ENCODE measurements around the gene SLC17A3. TPM values are rescaled to one million over a fixed set of nuclear protein-coding genes. Genes with fewer than 3 reads are reported as not detected.

SLC17A3 gene
- total RNA-seq, 1 experiment from 2014 or later, result not detected

GRCh38 chr6:25863360-25863759 lies 10.7 kb downstream of the SLC17A3 start:
- Histone ChIP-seq H3K36me3 (ENCODE audit: control insufficient read depth, insufficient read depth, low read length) (no peaks in the 10 kb centered on the region), H3K9me3 (ENCODE audit: control insufficient read depth, insufficient read depth, low read depth, low read length) (no peaks in the 10 kb centered on the region), H3K4me1 (ENCODE audit: control insufficient read depth, insufficient read depth, low read length) (no peaks in the 10 kb centered on the region), H3K4me3 (ENCODE audit: low read depth in 2 of 2, low read length in 2 of 2) (no peak overlapping the region), H3K27me3 (ENCODE audit: control insufficient read depth, insufficient read depth, low read length) (no peaks in the 10 kb centered on the region), H3K27ac (ENCODE audit: low read length) (no peak overlapping the region)
- CTCF ChIA-PET, result no interaction called here
- no TSS peak for BruUV-seq (replicated peaks)
- in situ Hi-C loops (cut with HindIII; ENCODE audit: low pct_unique_long_range_greater_than_20kb, low sequenced_read_pairs), result no loop called here
- TF ChIP-seq POLR2AphosphoS5 (IDR thresholded peaks at IDR 0.05; ENCODE audit: low read depth, low read length), result no peak
- TF ChIP-seq REST (IDR thresholded peaks at IDR 0.05; ENCODE audit: insufficient read depth in 1 of 2, low read depth in 2 of 2, low read length in 1 of 2), result no peak
- TF ChIP-seq TCF7L2 (IDR thresholded peaks at IDR 0.05; ENCODE audit: low read depth, low read length), result no peak
- TF ChIP-seq SIN3A (IDR thresholded peaks at IDR 0.05; ENCODE audit: borderline replicate concordance, insufficient read depth, low read depth, low read length), result no peak
- TF ChIP-seq CTCF (IDR thresholded peaks at IDR 0.05), result no peak
- DNase-seq (ENCODE audit: low read depth, low spot score), result no peak
- POLR2A ChIA-PET, result no interaction called here
- intact Hi-C loops (cut with micrococcal nuclease; ENCODE audit: unreplicated experiment), result no loop called here
- ATAC-seq, result no peak

- ATAC-seq (no peak), DNase-seq (ENCODE audit: low read depth, low spot score) (no peak)
- no peaks in the 10 kb centered on the region for H3K9me3 ChIP-seq (ENCODE audit: control insufficient read depth, insufficient read depth, low read depth, low read length)
- ChIA-PET CTCF (no interaction called here), POLR2A (interaction anchor here (0.5 to 0.6 kb wide), 2 partner anchors 93 to 173 kb away, joined by 3 to 5 read pairs; no protein-coding TSS in a partner anchor)
- in situ Hi-C loops (cut with HindIII; ENCODE audit: low pct_unique_long_range_greater_than_20kb, low sequenced_read_pairs) (no loop called here), intact Hi-C loops (cut with micrococcal nuclease; ENCODE audit: unreplicated experiment) (no loop called here)
- H3K4me3 ChIP-seq (ENCODE audit: low read depth in 2 of 2, low read length in 2 of 2), result no peak overlapping the region
- no TSS peak for BruUV-seq (replicated peaks)
- no peaks in the 10 kb centered on the region for H3K27me3 ChIP-seq (ENCODE audit: control insufficient read depth, insufficient read depth, low read length)
- no peak for TF ChIP-seq SIN3A (IDR thresholded peaks at IDR 0.05; ENCODE audit: borderline replicate concordance, insufficient read depth, low read depth, low read length)
- no peak for TF ChIP-seq TCF7L2 (IDR thresholded peaks at IDR 0.05; ENCODE audit: low read depth, low read length)
- TF ChIP-seq POLR2AphosphoS5 (IDR thresholded peaks at IDR 0.05; ENCODE audit: low read depth, low read length), result no peak
- TF ChIP-seq REST (IDR thresholded peaks at IDR 0.05; ENCODE audit: insufficient read depth in 1 of 2, low read depth in 2 of 2, low read length in 1 of 2), result no peak
- no peak for TF ChIP-seq CTCF (IDR thresholded peaks at IDR 0.05)
- H3K4me1 ChIP-seq (ENCODE audit: control insufficient read depth, insufficient read depth, low read length), result no peaks in the 10 kb centered on the region
- no peaks in the 10 kb centered on the region for H3K36me3 ChIP-seq (ENCODE audit: control insufficient read depth, insufficient read depth, low read length)
- no peak overlapping the region for H3K27ac ChIP-seq (ENCODE audit: low read length)
These were observed 11.8 kb downstream of the SLC17A3 start for GRCh38 chr6:25862199-25862598.
